Panc1 (cell line): Measurements from ENCODE around the gene TMEM9B. TPM values are rescaled to one million over a fixed set of nuclear protein-coding genes. Genes with fewer than 3 reads are reported as not detected.
"Not testable (repeated sequence)": the region's sequence is repeated elsewhere in the genome, so short reads cannot be mapped to it uniquely, and the experiment has no call there.

Experiments
- ATAC-seq: fragments of 200-7000 bp; cut with Tn5 transposase; 2 replicates; pipeline ENCODE4 v1.9.1; 2020; ENCODE audit warnings: mild to moderate bottlenecking, moderate library complexity
- BruUV-seq: library from RNA; stranded (reverse); fragments of 400-500 nt; replicated peaks from 2 replicates; lab custom pipeline; 2021; lab: Mats Ljungman, UMichigan
- CTCF ChIA-PET: fragments of 300-600 bp; sonication (Branson Sonifier 250); formaldehyde crosslinking; loops from one replicate; lab custom pipeline; 2022; ENCODE audit warnings: antibody characterized with exemption; lab: Charles Lee
- POLR2A ChIA-PET: fragments of 300-600 bp; sonication (Branson Sonifier 250); formaldehyde crosslinking; loops from one replicate; lab custom pipeline; 2022; ENCODE audit warnings: antibody characterized with exemption; lab: Charles Lee
- DNase-seq: peaks from one replicate; pipeline ENCODE4 v3.0.0-alpha.2; 2010; ENCODE audit warnings: low read depth, low spot score
- H3K27ac ChIP-seq: 2 replicates; pipeline ENCODE4 v1.5.1; 2011; ENCODE audit warnings: mild to moderate bottlenecking, low read length, inconsistent platforms
- H3K27me3 ChIP-seq: fragments of 200-500 bp; sonication (Bioruptor generic); 2 replicates; pipeline ENCODE4 v1.6.0; 2014; ENCODE audit warnings: low read length, inconsistent platforms; ENCODE audit not compliant: control insufficient read depth, insufficient read depth
- H3K36me3 ChIP-seq: fragments of 200-500 bp; sonication (Bioruptor generic); 2 replicates; pipeline ENCODE4 v1.5.1; 2014; ENCODE audit warnings: inconsistent platforms, mild to moderate bottlenecking, low read length, moderate library complexity; ENCODE audit not compliant: control insufficient read depth, insufficient read depth
- H3K4me1 ChIP-seq: 2 replicates; pipeline ENCODE4 v1.5.1; 2011; ENCODE audit warnings: inconsistent platforms, mild to moderate bottlenecking, low read length, moderate library complexity; ENCODE audit not compliant: control insufficient read depth, insufficient read depth
- H3K4me3 ChIP-seq, 2 experiments: 2 replicates each; pipeline ENCODE4 v1.5.1; 2011 to 2012; ENCODE audit warnings: low read depth in 2 of 2, low read length in 2 of 2, mild to moderate bottlenecking in 2 of 2, inconsistent platforms in 1 of 2, moderate library complexity in 1 of 2
- H3K9me3 ChIP-seq: fragments of 200-500 bp; sonication (Bioruptor generic); 2 replicates; pipeline ENCODE4 v1.5.1; 2014; ENCODE audit warnings: low read depth, mild to moderate bottlenecking, inconsistent platforms, low read length, moderate library complexity; ENCODE audit not compliant: control insufficient read depth, insufficient read depth
- CTCF ChIP-seq: fragments of 450-650 bp; IDR thresholded peaks from 2 replicates; pipeline ENCODE4 v1.5.1; 2017; ENCODE audit warnings: mild to moderate bottlenecking
- POLR2AphosphoS5 ChIP-seq: IDR thresholded peaks from 2 replicates; pipeline ENCODE4 v1.6.1; 2012; ENCODE audit warnings: mild to moderate bottlenecking, low read depth, low read length, moderate library complexity
- REST ChIP-seq, 2 experiments: IDR thresholded peaks; 2 replicates each; pipeline ENCODE4 v1.6.1; 2011 to 2012; ENCODE audit warnings: low read depth in 2 of 2, control low read depth in 1 of 2, low read length in 1 of 2, mild to moderate bottlenecking in 1 of 2, moderate library complexity in 1 of 2; ENCODE audit not compliant: insufficient read depth in 1 of 2
- SIN3A ChIP-seq: IDR thresholded peaks from 2 replicates; pipeline ENCODE4 v1.6.1; 2012; ENCODE audit warnings: low read depth, mild to moderate bottlenecking, low read length, moderate library complexity, borderline replicate concordance; ENCODE audit not compliant: insufficient read depth
- TCF7L2 ChIP-seq: IDR thresholded peaks from 2 replicates; pipeline ENCODE4 v1.6.1; 2011; ENCODE audit warnings: mild to moderate bottlenecking, low read depth, low read length, inconsistent platforms
- in situ Hi-C: cut with HindIII; loops from 2 replicates; pipeline ENCODE4 v1.10.0; 2016; ENCODE audit warnings: low sequenced_read_pairs, low pct_unique_long_range_greater_than_20kb
- intact Hi-C: fragments of 100-400 bp; cut with micrococcal nuclease; formaldehyde crosslinking; loops from one replicate; pipeline ENCODE4 v1.10.0; 2022; ENCODE audit not compliant: unreplicated experiment
- total RNA-seq: library from RNA; stranded (reverse); gene quantifications from one replicate; pipeline ENCODE4 v1.2.1, GENCODE V29; 2021; ENCODE audit not compliant: unreplicated experiment

Gene TMEM9B
- total RNA-seq, 1 experiment from 2014 or later, result 76.2 TPM

- H3K36me3 ChIP-seq, result no peaks in the 10 kb centered on the region
- DNase-seq (no peak), ATAC-seq (no peak)
- POLR2A ChIA-PET, result no interaction called here
- no peaks in the 10 kb centered on the region for H3K27me3 ChIP-seq
- no peak overlapping the region for H3K27ac ChIP-seq
- H3K4me1 ChIP-seq, result no peaks in the 10 kb centered on the region; the same call in 1 of the 2 replicates
- H3K9me3 ChIP-seq, result no peaks in the 10 kb centered on the region
- intact Hi-C loops, result no loop called here
- BruUV-seq, result no TSS peak
- TF ChIP-seq REST (IDR thresholded peaks at IDR 0.05; ENCODE audit: insufficient read depth in 1 of 2, low read depth in 2 of 2, low read length in 1 of 2), result no peak
- TF ChIP-seq CTCF, result no peak
- TF ChIP-seq TCF7L2, result no peak
- TF ChIP-seq POLR2AphosphoS5, result no peak
- TF ChIP-seq SIN3A, result no peak
- no peak overlapping the region for H3K4me3 ChIP-seq
- CTCF ChIA-PET, result interaction anchor here (1.1 kb wide), 1 partner anchor 27 kb away, joined by 3 read pairs; no protein-coding TSS in a partner anchor
- in situ Hi-C loops, result no loop called here
Measured at GRCh38 chr11:8988329-8989234, 24.3 kb upstream of the TMEM9B start.

DNA sequence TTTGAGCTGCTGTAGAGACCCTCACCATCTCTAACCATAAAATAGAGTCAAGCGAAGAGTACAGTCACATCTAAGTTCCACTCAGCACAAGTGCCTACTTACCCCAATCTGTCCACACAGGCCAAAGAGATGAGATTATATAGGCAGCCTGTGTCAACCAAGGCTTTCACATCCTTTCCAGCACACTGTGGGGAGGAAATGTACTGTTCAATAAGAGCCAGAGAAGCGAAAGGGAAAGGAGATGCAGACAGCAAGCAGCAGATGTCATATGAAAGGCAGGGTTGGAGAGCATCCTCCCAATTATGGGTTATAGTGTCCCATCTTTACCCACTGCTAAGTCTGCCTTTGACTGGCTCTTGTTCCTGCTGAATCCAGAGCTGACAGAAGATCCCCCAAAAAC, 23.2 kb upstream of the TMEM9B start:
- TF ChIP-seq POLR2AphosphoS5 (no peak), TCF7L2 (no peak), REST (IDR thresholded peaks at IDR 0.05; ENCODE audit: insufficient read depth in 1 of 2, low read depth in 2 of 2, low read length in 1 of 2) (no peak), CTCF (no peak), SIN3A (no peak)
- in situ Hi-C loops (no loop called here), intact Hi-C loops (no loop called here)
- H3K9me3 ChIP-seq, result no peaks in the 10 kb centered on the region
- CTCF ChIA-PET, result no interaction called here
- POLR2A ChIA-PET, result no interaction called here
- DNase-seq (no peak), ATAC-seq (no peak)
- H3K4me3 ChIP-seq, result no peak overlapping the region
- H3K27me3 ChIP-seq, result no peaks in the 10 kb centered on the region
- BruUV-seq, result no TSS peak
- no peak overlapping the region for H3K27ac ChIP-seq
- H3K4me1 ChIP-seq, result no peaks in the 10 kb centered on the region; the same call in 1 of the 2 replicates
- H3K36me3 ChIP-seq, result no peaks in the 10 kb centered on the region

GRCh38 chr11:8986772-8987171, 22.5 kb upstream of the TMEM9B start:
- H3K4me3 ChIP-seq, H3K4me1 ChIP-seq, H3K27ac ChIP-seq, in situ Hi-C loops, BruUV-seq, POLR2A ChIA-PET, H3K27me3 ChIP-seq, ATAC-seq, CTCF ChIA-PET, H3K36me3 ChIP-seq, DNase-seq, H3K9me3 ChIP-seq, intact Hi-C loops: not testable (repeated sequence)
